Brain microvascular endothelial cell (primary cell): Measurements from ENCODE around the gene PSORS1C2.
A peak's percentile ranks its signal among the peaks of the same experiment; 100 is the strongest.

Source experiments
- DNase-seq: peaks from one replicate; pipeline ENCODE4 v3.0.0-alpha.2; 2020
- H3K27ac ChIP-seq: fragments of 250-450 bp; sonication (Bioruptor Pico); 2 replicates; pipeline ENCODE4 v1.5.1; 2020; ENCODE audit warnings: mild to moderate bottlenecking, moderate library complexity
- H3K27me3 ChIP-seq: fragments of 250-450 bp; sonication (Bioruptor Pico); replicated peaks from 2 replicates; pipeline ENCODE4 v1.5.1; 2020; ENCODE audit warnings: mild to moderate bottlenecking
- H3K36me3 ChIP-seq: fragments of 250-450 bp; sonication (Bioruptor Pico); replicated peaks from 2 replicates; pipeline ENCODE4 v1.5.1; 2020; ENCODE audit warnings: mild to moderate bottlenecking
- H3K4me3 ChIP-seq: 2 replicates; pipeline ENCODE4 v1.5.1; 2011; ENCODE audit warnings: low read depth, mild to moderate bottlenecking, control low read depth, low read length, moderate library complexity
- CTCF ChIP-seq: IDR thresholded peaks from 2 replicates; pipeline ENCODE4 v1.5.1; 2011; ENCODE audit warnings: low read depth, mild to moderate bottlenecking, moderate library complexity, low read length, control low read depth, inconsistent platforms; ENCODE audit errors: missing control alignments
- in situ Hi-C: cut with HindIII; loops from 2 replicates; pipeline ENCODE4 v1.10.0; 2017; ENCODE audit warnings: low sequenced_read_pairs, low pct_ligation_motif_present

Gene PSORS1C2

GRCh38 chr6:31162463-31163165 lies 23.7 kb upstream of the PSORS1C2 start:
- H3K27me3 ChIP-seq: no peaks in the 10 kb centered on the region
- H3K27ac ChIP-seq: no peak overlapping the region
- in situ Hi-C loops: no loop called here
- no peak for DNase-seq
- no peaks in the 10 kb centered on the region for H3K36me3 ChIP-seq
- no peak overlapping the region for H3K4me3 ChIP-seq
- no peak for TF ChIP-seq CTCF

GRCh38 chr6:31161216-31162126 lies 22.6 kb upstream of the PSORS1C2 start:
- in situ Hi-C loops: no loop called here
- Histone ChIP-seq H3K36me3 (no peaks in the 10 kb centered on the region), H3K27ac (no peak overlapping the region), H3K4me3 (no peak overlapping the region), H3K27me3 (no peaks in the 10 kb centered on the region)
- no peak for DNase-seq
- TF ChIP-seq CTCF: no peak

- Histone ChIP-seq H3K36me3 (no peaks in the 10 kb centered on the region), H3K4me3 (peak overlapping the region; percentile 82), H3K27ac (no peak overlapping the region), H3K27me3 (no peaks in the 10 kb centered on the region)
- peak; percentile 2 for DNase-seq
- TF ChIP-seq CTCF: peak; percentile 25
- in situ Hi-C loops: no loop called here
Measured at GRCh38 chr6:31158863-31159855, 20.3 kb upstream of the PSORS1C2 start.

- in situ Hi-C loops: no loop called here
- DNase-seq: peak; percentile 99
- Histone ChIP-seq H3K27me3 (no peaks in the 10 kb centered on the region), H3K36me3 (no peaks in the 10 kb centered on the region), H3K27ac (peak within 1 kb of the TSS; percentile 18), H3K4me3 (peak within 1 kb of the TSS; percentile 82)
- no peak for TF ChIP-seq CTCF
Measured at GRCh38 chr6:31158140-31158862, 19.4 kb upstream of the PSORS1C2 start, which contains the start of gene TCF19. Gene TCF19 (plus strand): TSS chr6:31158589. CDS start chr6:31159470, 881 bp downstream.
